Measurements from ENCODE around the gene PPFIA3. TPM values are rescaled to one million over a fixed set of nuclear protein-coding genes. Genes with fewer than 3 reads are reported as not detected.

Gene PPFIA3
- total and polyA plus RNA-seq, 2 experiments from 2014 or later = 30.4 to 32.5 TPM

DNA sequence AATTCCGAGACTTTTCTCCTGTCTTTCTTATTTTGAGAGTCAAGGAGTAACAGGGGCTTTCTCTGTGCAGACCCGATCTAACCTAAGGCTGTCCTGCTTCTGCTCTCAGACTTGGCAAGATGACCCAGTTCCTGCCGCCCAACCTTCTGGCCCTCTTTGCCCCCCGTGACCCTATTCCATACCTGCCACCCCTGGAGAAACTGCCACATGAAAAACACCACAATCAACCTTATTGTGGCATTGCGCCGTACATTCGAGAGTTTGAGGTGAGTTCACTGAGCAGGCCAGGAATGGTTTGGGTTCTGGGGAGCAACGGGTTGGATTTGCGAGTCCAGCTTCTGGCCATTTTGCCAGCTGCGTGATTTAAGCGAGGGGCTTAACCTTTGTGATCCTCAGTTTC is 33.0 kb upstream of the PPFIA3 start:
- Histone ChIP-seq H3K36me3 (peaks cover 24% of the 10 kb centered on the region), H3K27ac (no peak overlapping the region), H3K9me3 (ENCODE audit: low read depth) (no peaks in the 10 kb centered on the region), H3K27me3 (no peaks in the 10 kb centered on the region), H3K4me1 (ENCODE audit: low read depth) (peaks cover 6% of the 10 kb centered on the region), H3K4me3 (peak overlapping the region; percentile 76)
- no peak for TF ChIP-seq CTCF (IDR thresholded peaks at IDR 0.05; ENCODE audit: low read depth, low read length)
- DNase-seq (ENCODE audit: low read depth in 1 of 2, low spot score in 1 of 2) = no peak

DNA sequence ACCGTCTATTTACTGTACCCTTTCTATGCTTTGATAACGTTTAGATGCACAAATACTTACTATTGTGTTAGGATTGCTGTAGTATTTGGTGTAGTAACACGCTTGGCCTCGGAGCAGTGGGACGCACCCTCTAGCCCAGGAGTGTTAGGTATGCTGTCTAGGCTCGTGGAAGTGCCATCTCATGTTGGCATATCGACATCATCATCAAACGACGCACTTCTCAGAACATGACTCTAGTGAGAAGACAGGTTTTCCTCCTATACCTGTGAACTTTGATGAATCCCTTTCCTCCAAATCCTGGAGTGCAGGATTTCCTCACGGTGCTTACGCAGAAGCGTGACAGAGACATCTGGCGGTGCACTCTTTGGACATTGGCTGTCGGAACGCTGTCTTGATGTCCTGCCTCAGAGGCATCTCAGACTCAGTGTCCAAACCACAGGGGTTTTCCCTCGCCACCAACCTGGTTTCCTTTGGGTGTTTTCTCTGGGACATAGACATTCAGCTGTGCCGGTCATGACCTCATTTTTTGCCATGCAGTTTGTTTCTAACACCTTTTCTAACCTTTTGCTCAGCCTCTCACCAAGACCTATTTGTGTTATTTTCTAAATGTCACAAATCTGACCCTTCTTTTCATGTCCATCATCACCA is 27.8 kb upstream of the PPFIA3 start:
- H3K27ac ChIP-seq = no peak overlapping the region
- peaks cover 55% of the 10 kb centered on the region for H3K36me3 ChIP-seq
- TF ChIP-seq CTCF (IDR thresholded peaks at IDR 0.05; ENCODE audit: low read depth, low read length) = no peak
- H3K4me3 ChIP-seq = no peak overlapping the region
- DNase-seq (ENCODE audit: low read depth in 1 of 2, low spot score in 1 of 2) = no peak
- no peaks in the 10 kb centered on the region for H3K27me3 ChIP-seq
- peaks cover 3% of the 10 kb centered on the region for H3K4me1 ChIP-seq (ENCODE audit: low read depth)
- no peaks in the 10 kb centered on the region for H3K9me3 ChIP-seq (ENCODE audit: low read depth)

DNA sequence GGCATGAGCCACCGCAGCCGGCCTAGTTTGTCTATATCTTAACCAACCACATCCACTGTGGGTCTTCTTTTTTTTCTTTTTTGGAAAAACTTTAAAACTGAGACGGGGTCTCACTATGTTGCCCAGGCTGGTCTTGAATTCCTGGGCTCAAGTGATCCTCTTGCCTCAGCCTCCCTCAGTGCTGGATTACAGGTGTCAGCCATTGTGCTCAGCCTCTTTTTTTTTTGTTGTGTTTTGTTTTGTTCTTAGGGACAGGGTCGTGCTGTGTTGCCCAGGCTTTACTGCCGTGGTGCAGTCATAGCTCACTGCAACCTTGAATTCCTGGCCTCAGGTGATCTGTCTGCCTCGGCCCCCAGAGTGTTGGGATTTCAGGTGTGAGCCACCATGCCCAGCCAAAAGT is 26.7 kb upstream of the PPFIA3 start:
- no peak for TF ChIP-seq CTCF (IDR thresholded peaks at IDR 0.05; ENCODE audit: low read depth, low read length)
- peaks cover 67% of the 10 kb centered on the region for H3K36me3 ChIP-seq

GRCh38 chr19:49094505-49095482 is 24.6 kb upstream of the PPFIA3 start:
- TF ChIP-seq CTCF (IDR thresholded peaks at IDR 0.05; ENCODE audit: low read depth, low read length) = no peak
- Histone ChIP-seq H3K36me3 (peaks cover 72% of the 10 kb centered on the region), H3K9me3 (ENCODE audit: low read depth) (no peaks in the 10 kb centered on the region), H3K27ac (peak overlapping the region; percentile 48), H3K4me1 (ENCODE audit: low read depth) (no peaks in the 10 kb centered on the region), H3K4me3 (no peak overlapping the region), H3K27me3 (no peaks in the 10 kb centered on the region)
- no peak for DNase-seq (ENCODE audit: low read depth in 1 of 2, low spot score in 1 of 2)

More for the DNA sequence above, 26.7 kb upstream of the PPFIA3 start:
- DNase-seq (ENCODE audit: low read depth in 1 of 2, low spot score in 1 of 2) = no peak
- Histone ChIP-seq H3K27ac (no peak overlapping the region), H3K9me3 (ENCODE audit: low read depth) (no peaks in the 10 kb centered on the region), H3K4me1 (ENCODE audit: low read depth) (no peaks in the 10 kb centered on the region), H3K27me3 (no peaks in the 10 kb centered on the region), H3K4me3 (no peak overlapping the region)

DNA sequence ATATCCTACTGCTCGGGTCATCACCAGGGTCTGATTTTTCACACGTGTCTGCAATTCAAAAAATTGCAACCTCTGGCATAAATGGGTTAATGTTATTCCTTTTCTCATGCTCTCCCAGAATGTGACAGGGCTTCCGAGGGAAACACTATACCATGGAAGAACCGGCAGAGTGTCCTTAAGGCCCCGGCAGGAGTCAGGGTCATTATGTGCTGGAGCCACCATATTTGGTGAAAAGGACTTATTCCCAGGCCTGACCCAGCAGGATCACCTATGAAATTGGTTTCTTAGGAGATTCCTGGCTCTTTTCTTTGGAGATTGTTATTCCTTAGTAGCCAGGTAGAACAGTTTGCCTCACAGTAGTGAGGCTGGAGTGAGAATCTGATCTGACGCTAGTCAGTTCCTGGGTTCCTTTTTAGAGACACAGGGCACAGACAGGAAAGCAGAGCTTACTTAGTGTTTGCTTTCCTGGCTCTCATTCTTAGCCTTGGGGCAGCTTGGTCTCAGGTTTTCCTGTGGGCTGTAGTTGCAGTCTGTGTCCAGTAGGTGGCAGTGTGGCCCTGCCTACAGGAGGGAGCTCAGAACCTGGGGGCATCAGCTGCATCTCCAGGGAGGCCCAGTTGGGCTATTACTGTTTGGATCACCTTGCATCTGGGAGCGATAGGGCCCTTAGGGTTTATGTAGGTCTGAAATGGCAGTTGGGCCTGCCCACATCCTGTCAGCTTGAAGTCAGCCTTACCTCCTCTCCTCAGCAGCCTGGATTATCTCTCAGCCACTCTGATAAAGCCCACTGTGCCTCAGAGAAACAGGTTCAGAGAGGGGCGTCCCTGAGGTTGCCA is 21.7 kb upstream of the PPFIA3 start:
- no peaks in the 10 kb centered on the region for H3K27me3 ChIP-seq
- H3K4me1 ChIP-seq (ENCODE audit: low read depth) = no peaks in the 10 kb centered on the region
- DNase-seq (ENCODE audit: low read depth in 1 of 2, low spot score in 1 of 2) = peak; percentile 76 to 82
- no peak overlapping the region for H3K27ac ChIP-seq
- peak; percentile 99 for TF ChIP-seq CTCF (IDR thresholded peaks at IDR 0.05; ENCODE audit: low read depth, low read length)
- peaks cover 74% of the 10 kb centered on the region for H3K36me3 ChIP-seq
- H3K9me3 ChIP-seq (ENCODE audit: low read depth) = no peaks in the 10 kb centered on the region
- H3K4me3 ChIP-seq = no peak overlapping the region

All from cardiac muscle cell (in vitro differentiated cells and primary cell).